NCI-H2171 treated with DMSO at 0.1 percent for 48 hours (cell line): ENCODE measurements around the gene TOX3.

Experiments
- DNase-seq: peaks from one replicate; lab custom pipeline; 2025; lab: John Stamatoyannopoulos, UW

Gene TOX3

GRCh38 chr16:52537516-52537915 lies 9.4 kb downstream of the TOX3 start:
- DNase-seq = no peak

- no peak for DNase-seq
Measured at GRCh38 chr16:52535076-52535475, 11.9 kb downstream of the TOX3 start.

GRCh38 chr16:52533296-52533695 lies 13.6 kb downstream of the TOX3 start:
- no peak for DNase-seq

- no peak for DNase-seq
Measured at GRCh38 chr16:52532384-52532783, 14.6 kb downstream of the TOX3 start.

- DNase-seq = no peak
Measured at GRCh38 chr16:52529226-52529625, 17.7 kb downstream of the TOX3 start.

- peak; percentile 16 for DNase-seq
Measured at GRCh38 chr16:52528393-52529065, 18.4 kb downstream of the TOX3 start.

GRCh38 chr16:52526830-52527229 lies 20.1 kb downstream of the TOX3 start:
- no peak for DNase-seq

- DNase-seq = no peak
Measured at GRCh38 chr16:52526116-52526828, 20.7 kb downstream of the TOX3 start.

GRCh38 chr16:52521570-52521969 lies 25.4 kb downstream of the TOX3 start:
- DNase-seq = no peak

- no peak for DNase-seq
Measured at GRCh38 chr16:52518884-52519283, 28.1 kb downstream of the TOX3 start.

- peak; percentile 36 for DNase-seq
Measured at GRCh38 chr16:52515068-52515671, 31.8 kb downstream of the TOX3 start.

GRCh38 chr16:52512297-52512987 lies 34.5 kb downstream of the TOX3 start:
- DNase-seq = no peak

GRCh38 chr16:52501746-52502145 lies 45.2 kb downstream of the TOX3 start:
- DNase-seq = no peak

GRCh38 chr16:52500963-52501362 lies 46.0 kb downstream of the TOX3 start:
- no peak for DNase-seq

- no peak for DNase-seq
Measured at GRCh38 chr16:52499060-52499440, 47.9 kb downstream of the TOX3 start.

- no peak for DNase-seq
Measured at GRCh38 chr16:52498328-52499059, 48.4 kb downstream of the TOX3 start.

- peak; percentile 93 for DNase-seq
Measured at GRCh38 chr16:52497067-52497816, 49.7 kb downstream of the TOX3 start.

- no peak for DNase-seq
Measured at GRCh38 chr16:52496051-52496876, 50.7 kb downstream of the TOX3 start.

- DNase-seq = no peak
Measured at GRCh38 chr16:52494621-52495020, 52.3 kb downstream of the TOX3 start.

- DNase-seq = no peak
Measured at GRCh38 chr16:52494145-52494544, 52.8 kb downstream of the TOX3 start.
